ENCODE measurements around the gene LRG1.

Gene LRG1

DNA sequence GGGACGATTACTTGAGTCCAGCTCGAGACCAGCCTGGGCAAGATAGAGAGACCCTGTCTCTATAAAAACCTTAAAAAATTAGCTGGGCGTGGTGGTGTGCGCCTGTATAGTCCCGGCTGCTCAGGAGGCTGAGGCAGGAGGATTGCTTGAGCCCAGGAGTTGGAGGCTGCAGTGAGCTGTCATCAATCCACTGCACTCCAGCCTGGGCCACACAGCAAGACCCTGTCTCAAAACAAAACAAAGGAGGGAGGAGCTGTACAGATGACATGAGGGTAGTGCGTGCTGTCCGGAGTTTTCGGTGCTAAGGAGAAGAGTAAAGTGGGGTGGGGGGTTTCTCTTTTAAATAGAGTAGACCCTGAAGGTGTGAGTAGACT, 45.2 kb downstream of the LRG1 start:
- TF ChIP-seq POLR2AphosphoS5 (IDR thresholded peaks at IDR 0.05; ENCODE audit: low read depth, low read length) (no peak), FOXP2 (optimal IDR thresholded peaks at IDR 0.05; ENCODE audit: borderline replicate concordance, extremely low read depth, extremely low read length, insufficient read depth) (no peak)
- TF ChIP-seq, protein P1, sequence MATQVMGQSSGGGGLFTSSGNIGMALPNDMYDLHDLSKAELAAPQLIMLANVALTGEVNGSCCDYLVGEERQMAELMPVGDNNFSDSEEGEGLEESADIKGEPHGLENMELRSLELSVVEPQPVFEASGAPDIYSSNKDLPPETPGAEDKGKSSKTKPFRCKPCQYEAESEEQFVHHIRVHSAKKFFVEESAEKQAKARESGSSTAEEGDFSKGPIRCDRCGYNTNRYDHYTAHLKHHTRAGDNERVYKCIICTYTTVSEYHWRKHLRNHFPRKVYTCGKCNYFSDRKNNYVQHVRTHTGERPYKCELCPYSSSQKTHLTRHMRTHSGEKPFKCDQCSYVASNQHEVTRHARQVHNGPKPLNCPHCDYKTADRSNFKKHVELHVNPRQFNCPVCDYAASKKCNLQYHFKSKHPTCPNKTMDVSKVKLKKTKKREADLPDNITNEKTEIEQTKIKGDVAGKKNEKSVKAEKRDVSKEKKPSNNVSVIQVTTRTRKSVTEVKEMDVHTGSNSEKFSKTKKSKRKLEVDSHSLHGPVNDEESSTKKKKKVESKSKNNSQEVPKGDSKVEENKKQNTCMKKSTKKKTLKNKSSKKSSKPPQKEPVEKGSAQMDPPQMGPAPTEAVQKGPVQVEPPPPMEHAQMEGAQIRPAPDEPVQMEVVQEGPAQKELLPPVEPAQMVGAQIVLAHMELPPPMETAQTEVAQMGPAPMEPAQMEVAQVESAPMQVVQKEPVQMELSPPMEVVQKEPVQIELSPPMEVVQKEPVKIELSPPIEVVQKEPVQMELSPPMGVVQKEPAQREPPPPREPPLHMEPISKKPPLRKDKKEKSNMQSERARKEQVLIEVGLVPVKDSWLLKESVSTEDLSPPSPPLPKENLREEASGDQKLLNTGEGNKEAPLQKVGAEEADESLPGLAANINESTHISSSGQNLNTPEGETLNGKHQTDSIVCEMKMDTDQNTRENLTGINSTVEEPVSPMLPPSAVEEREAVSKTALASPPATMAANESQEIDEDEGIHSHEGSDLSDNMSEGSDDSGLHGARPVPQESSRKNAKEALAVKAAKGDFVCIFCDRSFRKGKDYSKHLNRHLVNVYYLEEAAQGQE (IDR thresholded peaks at IDR 0.05; ENCODE audit: insufficient read depth in 1 of 2, low read depth in 2 of 2, low read length in 2 of 2), result no peak

DNA sequence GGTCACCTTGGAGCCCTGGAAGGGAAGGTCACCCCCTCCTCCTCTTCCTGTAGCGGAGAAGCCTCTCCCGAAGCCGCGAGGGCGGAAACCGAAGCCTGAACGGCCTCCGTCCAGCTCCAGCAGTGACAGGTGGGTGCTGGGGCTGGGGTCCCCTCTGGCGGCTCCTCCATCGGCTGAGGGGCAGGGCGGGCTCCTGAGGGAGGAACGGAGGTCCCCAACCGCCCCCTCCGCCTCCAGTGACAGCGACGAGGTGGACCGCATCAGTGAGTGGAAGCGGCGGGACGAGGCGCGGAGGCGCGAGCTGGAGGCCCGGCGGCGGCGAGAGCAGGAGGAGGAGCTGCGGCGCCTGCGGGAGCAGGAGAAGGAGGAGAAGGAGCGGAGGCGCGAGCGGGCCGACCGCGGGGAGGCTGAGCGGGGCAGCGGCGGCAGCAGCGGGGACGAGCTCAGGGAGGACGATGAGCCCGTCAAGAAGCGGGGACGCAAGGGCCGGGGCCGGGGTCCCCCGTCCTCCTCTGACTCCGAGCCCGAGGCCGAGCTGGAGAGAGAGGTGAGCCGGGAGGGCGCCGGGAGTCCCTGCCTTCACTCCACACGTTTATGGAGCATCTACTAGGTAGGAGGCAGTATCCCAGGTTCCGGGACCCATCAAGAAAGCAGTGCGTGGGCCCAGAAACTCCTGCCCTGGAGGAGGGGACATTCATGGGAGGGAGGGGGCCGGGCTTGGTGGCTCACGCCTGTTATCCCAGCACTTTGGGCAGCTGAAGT, 45.7 kb downstream of the LRG1 start:
- no peak for TF ChIP-seq SIN3A (IDR thresholded peaks at IDR 0.05; ENCODE audit: borderline replicate concordance, insufficient read depth, low read length)
- TF ChIP-seq, protein P1 (IDR thresholded peaks at IDR 0.05; ENCODE audit: insufficient read depth in 1 of 2, low read depth in 2 of 2, low read length in 2 of 2), result no peak
- TF ChIP-seq POLR2AphosphoS5 (IDR thresholded peaks at IDR 0.05; ENCODE audit: low read depth, low read length), result no peak
- no peak for TF ChIP-seq FOXP2 (optimal IDR thresholded peaks at IDR 0.05; ENCODE audit: borderline replicate concordance, extremely low read depth, extremely low read length, insufficient read depth)

DNA sequence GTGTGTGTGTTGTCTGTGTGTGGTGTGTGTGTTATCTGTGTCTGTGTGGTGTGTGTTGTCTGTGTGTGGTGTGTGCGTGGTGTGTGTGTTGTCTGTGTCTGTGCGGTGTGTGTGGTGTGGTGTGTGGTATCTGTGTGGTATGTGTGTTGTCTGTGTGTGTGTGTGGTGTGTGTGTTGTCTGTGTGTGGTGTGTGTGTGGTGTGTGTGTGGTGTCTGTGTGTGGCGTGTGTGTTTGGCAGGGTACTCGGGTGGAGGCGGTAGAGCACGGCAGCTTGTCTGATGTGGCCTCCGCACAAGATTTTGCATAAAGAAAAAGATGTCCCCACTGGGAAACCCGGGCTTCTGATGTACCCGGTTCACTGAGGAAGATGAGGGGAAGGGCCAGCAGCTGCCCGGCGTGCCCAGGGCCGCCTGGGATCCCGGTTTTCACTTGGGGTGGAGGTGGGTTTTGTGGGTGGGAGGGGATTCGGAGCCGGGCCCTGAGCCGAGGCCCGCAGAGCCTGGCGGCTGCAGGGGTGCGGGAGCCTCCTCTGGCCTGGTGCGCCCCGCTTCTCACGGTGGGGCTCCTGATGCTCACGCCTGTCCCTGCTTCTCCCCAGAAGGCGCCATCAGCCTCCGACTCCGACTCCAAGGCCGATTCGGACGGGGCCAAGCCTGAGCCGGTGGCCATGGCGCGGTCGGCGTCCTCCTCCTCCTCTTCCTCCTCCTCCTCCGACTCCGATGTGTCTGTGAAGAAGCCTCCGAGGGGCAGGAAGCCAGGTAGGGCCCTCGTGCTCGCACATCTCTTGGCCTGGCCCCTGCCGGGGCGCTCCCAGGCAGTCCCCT, 46.5 kb downstream of the LRG1 start:
- TF ChIP-seq, protein P1 (IDR thresholded peaks at IDR 0.05; ENCODE audit: insufficient read depth in 1 of 2, low read depth in 2 of 2, low read length in 2 of 2), result no peak
- TF ChIP-seq SIN3A (IDR thresholded peaks at IDR 0.05; ENCODE audit: borderline replicate concordance, insufficient read depth, low read length) (no peak), TAF1 (IDR thresholded peaks at IDR 0.05; ENCODE audit: borderline replicate concordance, insufficient read depth, low read length) (no peak), POLR2AphosphoS5 (IDR thresholded peaks at IDR 0.05; ENCODE audit: low read depth, low read length) (no peak), FOXP2 (optimal IDR thresholded peaks at IDR 0.05; ENCODE audit: borderline replicate concordance, extremely low read depth, extremely low read length, insufficient read depth) (no peak)

DNA sequence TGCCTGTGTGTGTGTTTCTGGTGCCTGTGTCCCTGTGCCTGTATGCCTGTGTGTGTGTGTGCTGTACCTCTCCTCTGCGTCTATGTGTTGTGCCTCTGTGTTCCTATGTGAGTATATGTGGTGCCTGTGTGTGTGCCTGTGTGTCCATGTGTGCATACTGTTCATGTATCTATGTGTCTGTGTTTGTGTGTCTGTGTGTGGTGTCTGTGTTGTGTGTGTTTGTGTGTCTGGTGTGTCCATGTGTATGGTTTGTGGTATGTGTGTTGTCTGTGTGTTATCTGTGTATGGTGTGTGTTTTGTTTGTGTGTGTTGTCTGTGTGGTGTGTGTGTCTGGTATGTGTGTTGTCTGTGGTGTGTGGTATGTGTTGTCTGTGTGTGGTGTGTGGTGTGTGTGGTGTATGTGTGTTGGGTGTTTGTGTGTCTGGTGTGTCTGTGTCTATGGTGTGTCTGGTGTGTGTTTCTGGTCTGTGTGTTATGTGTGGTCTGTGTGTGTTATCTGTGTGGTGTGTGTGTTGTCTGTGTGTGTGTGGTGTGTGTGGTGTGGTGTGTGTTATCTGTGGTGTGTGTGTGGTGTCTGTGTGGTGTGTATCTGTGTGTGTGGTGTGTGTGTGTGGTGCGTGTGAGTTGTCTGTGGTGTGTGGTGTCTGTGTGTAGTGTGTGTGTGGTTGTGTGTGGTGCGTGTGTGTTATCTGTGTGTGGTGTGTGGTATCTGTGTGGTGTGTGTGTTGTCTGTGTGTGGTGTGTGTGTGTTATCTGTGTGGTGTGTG, 47.3 kb downstream of the LRG1 start:
- TF ChIP-seq, protein P1 (IDR thresholded peaks at IDR 0.05; ENCODE audit: insufficient read depth in 1 of 2, low read depth in 2 of 2, low read length in 2 of 2), result no peak
- TF ChIP-seq FOXP2 (optimal IDR thresholded peaks at IDR 0.05; ENCODE audit: borderline replicate concordance, extremely low read depth, extremely low read length, insufficient read depth) (no peak), TAF1 (IDR thresholded peaks at IDR 0.05; ENCODE audit: borderline replicate concordance, insufficient read depth, low read length) (no peak), POLR2AphosphoS5 (IDR thresholded peaks at IDR 0.05; ENCODE audit: low read depth, low read length) (no peak), SIN3A (IDR thresholded peaks at IDR 0.05; ENCODE audit: borderline replicate concordance, insufficient read depth, low read length) (no peak)

All from PFSK-1 (cell line).